Erythroblast (primary cell): ENCODE results near the gene CMPK1.
"Not testable (repeated sequence)": the region's sequence is repeated elsewhere in the genome, so short reads cannot be mapped to it uniquely, and the experiment has no call there.

Experiments used
- GATA1 ChIP-seq: IDR thresholded peaks from 2 replicates; pipeline ENCODE4 v1.6.1; 2011; ENCODE audit warnings: low read depth, mild to moderate bottlenecking, control low read depth, low read length, moderate library complexity
- POLR2A ChIP-seq: IDR thresholded peaks from 2 replicates; pipeline ENCODE4 v1.6.1; 2011; ENCODE audit warnings: mild to moderate bottlenecking, low read length

DNA sequence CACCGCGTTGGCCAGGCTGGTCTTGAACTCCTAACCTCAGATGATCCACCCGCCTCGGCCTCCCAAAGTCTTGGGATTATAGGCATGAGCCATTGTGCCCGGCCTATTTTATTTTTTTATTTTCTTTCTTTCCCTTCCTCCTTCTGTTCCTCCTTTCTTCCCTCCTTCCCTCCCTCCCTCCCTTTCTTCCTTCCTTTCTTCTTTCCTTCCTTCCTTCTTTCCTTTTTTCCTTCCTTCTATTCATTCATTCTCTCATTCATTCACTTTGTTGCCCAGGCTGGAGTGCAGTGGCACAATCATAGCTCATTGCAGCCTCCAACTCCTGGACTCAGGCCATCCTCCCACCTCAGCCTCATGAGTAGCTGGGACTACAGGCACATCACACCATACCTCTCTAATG lies 13.4 kb downstream of the CMPK1 start:
- TF ChIP-seq POLR2A, GATA1: not testable (repeated sequence)
